ENCODE data around the gene CCDC154. TPM values are rescaled to one million over a fixed set of nuclear protein-coding genes. Genes with fewer than 3 reads are reported as not detected.

The CCDC154 gene
- total and polyA plus RNA-seq, 9 of the 15 experiments (the other 6 are each of a cell fraction or from before 2014, with no cell fraction given): 0.15 to 1.4 (median 0.20) TPM; not detected in 5

GRCh38 chr16:1474796-1475551 is 30.6 kb upstream of the CCDC154 start, which contains the start of gene CLCN7 (continued):
- TF ChIP-seq, protein P1, sequence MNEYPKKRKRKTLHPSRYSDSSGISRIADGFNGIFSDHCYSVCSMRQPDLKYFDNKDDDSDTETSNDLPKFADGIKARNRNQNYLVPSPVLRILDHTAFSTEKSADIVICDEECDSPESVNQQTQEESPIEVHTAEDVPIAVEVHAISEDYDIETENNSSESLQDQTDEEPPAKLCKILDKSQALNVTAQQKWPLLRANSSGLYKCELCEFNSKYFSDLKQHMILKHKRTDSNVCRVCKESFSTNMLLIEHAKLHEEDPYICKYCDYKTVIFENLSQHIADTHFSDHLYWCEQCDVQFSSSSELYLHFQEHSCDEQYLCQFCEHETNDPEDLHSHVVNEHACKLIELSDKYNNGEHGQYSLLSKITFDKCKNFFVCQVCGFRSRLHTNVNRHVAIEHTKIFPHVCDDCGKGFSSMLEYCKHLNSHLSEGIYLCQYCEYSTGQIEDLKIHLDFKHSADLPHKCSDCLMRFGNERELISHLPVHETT (CRISPR knock-in tag; conservative IDR thresholded peaks at IDR 0.05 in 1 of 2, IDR thresholded peaks at IDR 0.05 in 1 of 2): peak in 1 of 2 experiments; percentile 96; a peak in 2 of 4 replicates
- TF ChIP-seq, protein P2, sequence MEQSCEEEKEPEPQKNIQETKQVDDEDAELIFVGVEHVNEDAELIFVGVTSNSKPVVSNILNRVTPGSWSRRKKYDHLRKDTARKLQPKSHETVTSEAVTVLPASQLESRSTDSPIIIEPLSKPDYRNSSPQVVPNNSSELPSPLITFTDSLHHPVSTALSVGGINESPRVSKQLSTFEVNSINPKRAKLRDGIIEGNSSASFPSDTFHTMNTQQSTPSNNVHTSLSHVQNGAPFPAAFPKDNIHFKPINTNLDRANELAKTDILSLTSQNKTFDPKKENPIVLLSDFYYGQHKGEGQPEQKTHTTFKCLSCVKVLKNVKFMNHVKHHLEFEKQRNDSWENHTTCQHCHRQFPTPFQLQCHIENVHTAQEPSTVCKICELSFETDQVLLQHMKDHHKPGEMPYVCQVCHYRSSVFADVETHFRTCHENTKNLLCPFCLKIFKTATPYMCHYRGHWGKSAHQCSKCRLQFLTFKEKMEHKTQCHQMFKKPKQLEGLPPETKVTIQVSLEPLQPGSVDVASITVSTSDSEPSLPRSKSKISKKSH (CRISPR knock-in tag; IDR thresholded peaks at IDR 0.05): no peak
- peak; percentile 72 for TF ChIP-seq ZNF395 (CRISPR knock-in tag; IDR thresholded peaks at IDR 0.05)
- TF ChIP-seq HDAC1 (IDR thresholded peaks at IDR 0.05): peak in 1 of 2 experiments; percentile 91; a peak in 2 of 4 replicates
- TF ChIP-seq, protein P3, sequence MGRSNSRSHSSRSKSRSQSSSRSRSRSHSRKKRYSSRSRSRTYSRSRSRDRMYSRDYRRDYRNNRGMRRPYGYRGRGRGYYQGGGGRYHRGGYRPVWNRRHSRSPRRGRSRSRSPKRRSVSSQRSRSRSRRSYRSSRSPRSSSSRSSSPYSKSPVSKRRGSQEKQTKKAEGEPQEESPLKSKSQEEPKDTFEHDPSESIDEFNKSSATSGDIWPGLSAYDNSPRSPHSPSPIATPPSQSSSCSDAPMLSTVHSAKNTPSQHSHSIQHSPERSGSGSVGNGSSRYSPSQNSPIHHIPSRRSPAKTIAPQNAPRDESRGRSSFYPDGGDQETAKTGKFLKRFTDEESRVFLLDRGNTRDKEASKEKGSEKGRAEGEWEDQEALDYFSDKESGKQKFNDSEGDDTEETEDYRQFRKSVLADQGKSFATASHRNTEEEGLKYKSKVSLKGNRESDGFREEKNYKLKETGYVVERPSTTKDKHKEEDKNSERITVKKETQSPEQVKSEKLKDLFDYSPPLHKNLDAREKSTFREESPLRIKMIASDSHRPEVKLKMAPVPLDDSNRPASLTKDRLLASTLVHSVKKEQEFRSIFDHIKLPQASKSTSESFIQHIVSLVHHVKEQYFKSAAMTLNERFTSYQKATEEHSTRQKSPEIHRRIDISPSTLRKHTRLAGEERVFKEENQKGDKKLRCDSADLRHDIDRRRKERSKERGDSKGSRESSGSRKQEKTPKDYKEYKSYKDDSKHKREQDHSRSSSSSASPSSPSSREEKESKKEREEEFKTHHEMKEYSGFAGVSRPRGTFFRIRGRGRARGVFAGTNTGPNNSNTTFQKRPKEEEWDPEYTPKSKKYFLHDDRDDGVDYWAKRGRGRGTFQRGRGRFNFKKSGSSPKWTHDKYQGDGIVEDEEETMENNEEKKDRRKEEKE (IDR thresholded peaks at IDR 0.05; ENCODE audit: borderline replicate concordance in 1 of 2, control insufficient read depth in 1 of 2, low read depth in 2 of 2, low read length in 1 of 2): no peak
- peak in 1 of 2 experiments; percentile 87; a peak in 2 of 4 replicates for TF ChIP-seq RCOR1 (IDR thresholded peaks at IDR 0.05; ENCODE audit: borderline replicate concordance in 1 of 2, low read depth in 2 of 2, low read length in 2 of 2)
- peak; percentile 90 for TF ChIP-seq ZNF12 (CRISPR knock-in tag; IDR thresholded peaks at IDR 0.05)
- no peak for TF ChIP-seq CBFA2T3 (IDR thresholded peaks at IDR 0.05)
- TF ChIP-seq, protein P4, sequence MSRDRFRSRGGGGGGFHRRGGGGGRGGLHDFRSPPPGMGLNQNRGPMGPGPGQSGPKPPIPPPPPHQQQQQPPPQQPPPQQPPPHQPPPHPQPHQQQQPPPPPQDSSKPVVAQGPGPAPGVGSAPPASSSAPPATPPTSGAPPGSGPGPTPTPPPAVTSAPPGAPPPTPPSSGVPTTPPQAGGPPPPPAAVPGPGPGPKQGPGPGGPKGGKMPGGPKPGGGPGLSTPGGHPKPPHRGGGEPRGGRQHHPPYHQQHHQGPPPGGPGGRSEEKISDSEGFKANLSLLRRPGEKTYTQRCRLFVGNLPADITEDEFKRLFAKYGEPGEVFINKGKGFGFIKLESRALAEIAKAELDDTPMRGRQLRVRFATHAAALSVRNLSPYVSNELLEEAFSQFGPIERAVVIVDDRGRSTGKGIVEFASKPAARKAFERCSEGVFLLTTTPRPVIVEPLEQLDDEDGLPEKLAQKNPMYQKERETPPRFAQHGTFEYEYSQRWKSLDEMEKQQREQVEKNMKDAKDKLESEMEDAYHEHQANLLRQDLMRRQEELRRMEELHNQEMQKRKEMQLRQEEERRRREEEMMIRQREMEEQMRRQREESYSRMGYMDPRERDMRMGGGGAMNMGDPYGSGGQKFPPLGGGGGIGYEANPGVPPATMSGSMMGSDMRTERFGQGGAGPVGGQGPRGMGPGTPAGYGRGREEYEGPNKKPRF (IDR thresholded peaks at IDR 0.05; ENCODE audit: low read depth, low read length): no peak
- no peak for TF ChIP-seq ZBTB34 (CRISPR knock-in tag; IDR thresholded peaks at IDR 0.05)
